ENCODE results near the gene RABGAP1L. TPM values are rescaled to one million over a fixed set of nuclear protein-coding genes. Genes with fewer than 3 reads are reported as not detected.

Gene RABGAP1L
- total RNA-seq, 4 donors from 2014 or later, result 39.9 to 77.4 (median 48.7) TPM

DNA sequence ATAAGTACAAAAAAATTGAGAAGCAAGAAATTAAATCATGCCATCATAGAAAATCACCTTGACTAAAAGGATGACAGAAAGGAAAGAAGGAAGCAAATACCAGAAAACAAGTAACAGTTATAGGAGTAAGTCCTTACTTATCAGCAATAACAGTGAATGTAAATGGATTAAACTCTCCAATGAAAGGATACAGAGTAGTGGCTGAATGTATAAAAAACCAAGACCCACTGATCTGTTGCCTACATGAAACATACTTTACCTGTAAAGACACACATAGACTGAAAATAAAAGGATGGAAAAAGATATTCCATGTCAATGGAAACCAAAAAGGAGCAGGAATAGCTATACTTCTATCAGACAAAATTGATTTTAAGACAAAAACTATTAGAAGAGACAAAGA, 52.2 kb downstream of the RABGAP1L start:
- TF ChIP-seq, protein P1, sequence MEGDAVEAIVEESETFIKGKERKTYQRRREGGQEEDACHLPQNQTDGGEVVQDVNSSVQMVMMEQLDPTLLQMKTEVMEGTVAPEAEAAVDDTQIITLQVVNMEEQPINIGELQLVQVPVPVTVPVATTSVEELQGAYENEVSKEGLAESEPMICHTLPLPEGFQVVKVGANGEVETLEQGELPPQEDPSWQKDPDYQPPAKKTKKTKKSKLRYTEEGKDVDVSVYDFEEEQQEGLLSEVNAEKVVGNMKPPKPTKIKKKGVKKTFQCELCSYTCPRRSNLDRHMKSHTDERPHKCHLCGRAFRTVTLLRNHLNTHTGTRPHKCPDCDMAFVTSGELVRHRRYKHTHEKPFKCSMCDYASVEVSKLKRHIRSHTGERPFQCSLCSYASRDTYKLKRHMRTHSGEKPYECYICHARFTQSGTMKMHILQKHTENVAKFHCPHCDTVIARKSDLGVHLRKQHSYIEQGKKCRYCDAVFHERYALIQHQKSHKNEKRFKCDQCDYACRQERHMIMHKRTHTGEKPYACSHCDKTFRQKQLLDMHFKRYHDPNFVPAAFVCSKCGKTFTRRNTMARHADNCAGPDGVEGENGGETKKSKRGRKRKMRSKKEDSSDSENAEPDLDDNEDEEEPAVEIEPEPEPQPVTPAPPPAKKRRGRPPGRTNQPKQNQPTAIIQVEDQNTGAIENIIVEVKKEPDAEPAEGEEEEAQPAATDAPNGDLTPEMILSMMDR (IDR thresholded peaks at IDR 0.05; ENCODE audit: low read depth), result no peak

DNA sequence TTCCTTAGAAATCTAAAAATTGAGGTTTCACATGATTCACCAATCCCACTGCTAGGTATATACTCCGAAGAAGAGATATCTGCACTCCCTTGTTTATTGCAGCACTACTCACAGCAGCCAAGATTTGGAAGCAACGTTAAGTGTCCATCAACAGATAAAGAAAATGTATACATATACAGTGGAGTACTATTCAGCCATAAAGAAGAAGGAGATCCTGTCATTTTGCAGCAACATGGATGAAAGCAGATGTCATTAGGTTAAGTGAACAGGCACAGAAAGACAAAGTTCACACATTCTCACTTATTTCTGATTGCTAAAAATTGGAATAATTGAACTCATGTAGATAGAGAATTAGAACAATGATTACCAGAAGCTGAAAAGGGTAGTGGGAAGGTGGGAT, 56.4 kb downstream of the RABGAP1L start:
- TF ChIP-seq, protein P1 (IDR thresholded peaks at IDR 0.05; ENCODE audit: low read depth), result no peak

DNA sequence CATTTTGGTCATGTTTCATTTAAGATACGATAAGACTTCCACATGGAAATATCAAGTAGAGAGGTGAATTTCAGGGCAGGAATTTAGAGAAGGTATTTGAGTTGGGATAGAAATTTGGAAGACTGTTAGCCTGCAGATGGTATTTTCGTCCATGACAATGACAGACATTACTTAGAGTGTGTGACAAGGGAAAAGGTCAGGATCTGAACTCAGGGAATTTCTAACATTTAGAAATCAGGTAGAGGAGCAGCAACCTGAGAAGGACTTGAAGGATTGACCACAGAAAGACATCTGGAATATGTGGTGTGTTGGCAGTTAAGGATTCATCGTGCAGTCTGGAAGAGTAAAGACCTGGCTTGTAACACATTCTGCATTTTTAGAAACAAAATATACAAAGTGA, 57.9 kb downstream of the RABGAP1L start:
- TF ChIP-seq, protein P1 (IDR thresholded peaks at IDR 0.05; ENCODE audit: low read depth), result no peak

DNA sequence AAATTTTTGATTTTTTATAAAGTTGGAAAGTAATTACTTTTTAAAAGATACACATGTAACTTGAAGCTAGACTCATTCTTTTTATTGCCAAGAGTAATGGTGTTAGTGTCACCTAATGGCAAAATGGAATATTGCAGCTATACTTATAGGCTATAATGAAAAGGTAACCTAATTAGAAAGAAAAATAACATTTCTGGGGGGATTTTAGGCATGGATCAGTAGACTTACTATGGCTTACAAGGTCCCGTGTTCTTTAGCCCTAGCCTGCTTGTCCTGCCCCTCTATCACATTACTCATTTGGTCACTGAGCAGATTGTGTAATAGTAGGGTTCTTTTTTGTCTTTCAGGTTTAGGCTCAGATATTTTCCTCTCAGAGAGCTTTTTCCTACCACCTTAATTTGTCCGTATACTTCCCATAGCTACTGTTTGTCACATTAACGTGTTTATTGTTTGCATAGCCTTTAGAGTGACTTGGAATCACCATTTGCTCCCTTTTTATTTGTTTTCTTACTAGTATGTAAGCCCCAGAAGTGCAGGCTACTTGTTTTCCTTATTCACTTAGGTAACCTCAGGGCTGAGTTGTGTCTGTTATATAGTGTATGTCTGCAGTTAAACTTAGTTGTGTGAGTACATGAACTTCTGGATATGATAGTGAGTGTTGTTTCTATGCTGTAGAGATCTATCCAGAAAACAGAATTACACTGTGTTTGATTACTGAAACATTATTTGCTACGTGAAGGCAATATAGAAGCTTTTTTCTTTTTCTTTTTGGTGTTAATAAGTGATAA, 58.7 kb downstream of the RABGAP1L start:
- TF ChIP-seq, protein P1 (IDR thresholded peaks at IDR 0.05; ENCODE audit: low read depth), result no peak

DNA sequence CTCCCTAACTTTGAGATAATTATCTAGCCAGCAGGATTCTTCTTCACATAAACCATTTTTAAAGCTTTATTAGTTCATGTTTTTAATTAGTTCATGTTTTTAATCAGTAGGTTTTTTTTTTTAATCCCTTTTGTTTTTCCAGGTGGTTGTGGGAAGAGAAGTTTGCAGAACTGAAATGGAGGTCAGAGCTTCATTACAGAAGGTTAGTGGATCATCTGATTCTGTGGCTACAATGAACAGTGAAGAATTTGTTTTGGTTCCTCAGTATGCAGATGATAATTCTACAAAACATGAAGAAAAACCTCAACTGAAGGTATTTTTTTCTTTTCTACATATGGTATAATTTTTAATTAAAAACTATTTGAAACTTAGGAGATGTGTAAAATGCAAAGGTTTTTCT, 59.7 kb downstream of the RABGAP1L start:
- TF ChIP-seq, protein P1 (IDR thresholded peaks at IDR 0.05; ENCODE audit: low read depth), result no peak

DNA sequence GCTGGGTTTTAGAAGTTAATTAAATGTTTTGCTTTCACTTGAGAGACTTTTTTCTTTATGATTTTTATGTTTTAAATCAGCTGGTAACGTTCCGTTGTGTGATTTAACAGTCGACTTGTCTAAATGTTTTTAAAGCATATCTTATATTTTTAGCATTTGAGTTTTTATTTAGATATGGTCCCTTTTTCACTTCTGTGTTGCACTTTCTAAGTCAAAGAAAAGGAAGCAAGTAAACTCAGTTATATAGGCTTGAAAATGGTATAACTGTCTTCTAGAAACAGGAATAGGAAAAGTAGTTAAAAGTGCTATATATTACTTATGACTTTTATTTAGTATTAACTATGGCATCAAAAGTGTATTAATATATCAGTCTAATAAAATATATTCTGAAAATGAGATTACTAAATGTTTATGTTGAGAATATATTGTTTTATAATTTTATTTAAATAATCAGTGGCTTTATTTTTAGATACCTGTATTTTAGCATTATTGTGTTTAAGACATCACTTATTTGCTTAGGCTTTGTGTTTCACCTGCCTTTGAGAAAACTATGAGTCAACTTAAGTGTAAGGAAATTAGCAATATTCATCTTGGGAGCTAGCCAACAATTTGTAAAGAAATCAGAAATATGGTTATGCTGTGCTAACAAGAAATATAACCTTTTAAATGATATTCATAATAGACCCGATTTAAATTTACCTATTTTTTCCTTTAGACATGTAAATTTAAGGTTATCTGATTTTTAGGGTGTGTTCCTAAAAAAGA, 60.5 kb downstream of the RABGAP1L start:
- TF ChIP-seq, protein P1 (IDR thresholded peaks at IDR 0.05; ENCODE audit: low read depth), result no peak

DNA sequence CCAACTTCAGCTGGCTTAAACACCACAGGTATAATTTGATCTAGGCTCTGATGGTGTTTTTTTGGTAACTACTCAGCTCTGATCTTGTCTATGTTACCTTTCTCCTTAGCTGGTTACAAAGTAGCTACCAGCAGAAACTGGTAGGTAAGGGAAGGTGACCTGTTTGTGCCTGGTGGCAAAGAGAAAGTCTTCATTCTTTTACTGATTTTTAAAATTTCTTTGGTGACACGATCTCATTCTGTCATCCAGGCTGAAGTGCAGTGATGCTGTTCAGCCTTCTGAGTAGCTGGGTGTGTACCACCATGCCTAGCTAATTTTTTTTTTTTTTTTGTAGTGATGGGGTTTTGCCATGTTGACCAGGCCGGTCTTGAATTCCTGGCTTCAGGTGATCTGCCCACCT, 62.4 kb downstream of the RABGAP1L start:
- TF ChIP-seq, protein P1 (IDR thresholded peaks at IDR 0.05; ENCODE audit: low read depth), result no peak

Measured in subcutaneous adipose tissue (tissue), 4 donors.